Duodenal mucosa (tissue), 2 donors: Measurements from ENCODE around the gene U2SURP.

Source experiments
- H3K27ac ChIP-seq: one replicate; pipeline ENCODE4 v1.7.0; 2013; ENCODE audit warnings: low read depth, low read length
- H3K27me3 ChIP-seq, 2 donors: one replicate each; pipeline ENCODE4 v1.7.0; 2013; ENCODE audit warnings: low read length in 2 of 2, control low read depth in 1 of 2; ENCODE audit not compliant: insufficient read depth in 2 of 2, control insufficient read depth in 1 of 2
- H3K36me3 ChIP-seq, 2 donors: one replicate each; pipeline ENCODE4 v1.7.0; 2013; ENCODE audit warnings: low read length in 2 of 2, control low read depth in 1 of 2; ENCODE audit not compliant: insufficient read depth in 2 of 2, control insufficient read depth in 1 of 2
- H3K4me1 ChIP-seq, 2 donors: one replicate each; pipeline ENCODE4 v1.7.0; 2013; ENCODE audit warnings: low read length in 2 of 2, control low read depth in 1 of 2; ENCODE audit not compliant: insufficient read depth in 2 of 2, control insufficient read depth in 1 of 2
- H3K4me3 ChIP-seq, 2 donors: one replicate each; pipeline ENCODE4 v1.7.0; 2013; ENCODE audit warnings: low read length in 2 of 2, low read depth in 1 of 2
- H3K9ac ChIP-seq, 2 donors: one replicate each; pipeline ENCODE4 v1.7.0; 2013; ENCODE audit warnings: low read length in 2 of 2, low read depth in 1 of 2
- H3K9me3 ChIP-seq, 2 donors: one replicate each; pipeline ENCODE4 v1.7.0; 2013; ENCODE audit warnings: low read length in 2 of 2, control low read depth in 1 of 2; ENCODE audit not compliant: control insufficient read depth in 1 of 2

Gene U2SURP

GRCh38 chr3:143080196-143080595 is 78.8 kb downstream of the U2SURP start:
- Histone ChIP-seq H3K27ac (no peak overlapping the region), H3K9me3 (no peaks in the 10 kb centered on the region)

GRCh38 chr3:143081365-143081764 is 80.0 kb downstream of the U2SURP start:
- H3K4me1 ChIP-seq = no peaks in the 10 kb centered on the region
- no peaks in the 10 kb centered on the region for H3K9me3 ChIP-seq
- no peak overlapping the region for H3K27ac ChIP-seq
- no peaks in the 10 kb centered on the region for H3K36me3 ChIP-seq
- no peaks in the 10 kb centered on the region for H3K27me3 ChIP-seq
- no peak overlapping the region for H3K9ac ChIP-seq
- H3K4me3 ChIP-seq = no peak overlapping the region

More at GRCh38 chr3:143080196-143080595, 78.8 kb downstream of the U2SURP start:
- Histone ChIP-seq H3K36me3 (no peaks in the 10 kb centered on the region), H3K9ac (no peak overlapping the region), H3K27me3 (no peaks in the 10 kb centered on the region), H3K4me3 (no peak overlapping the region), H3K4me1 (no peaks in the 10 kb centered on the region)

- Histone ChIP-seq H3K9ac (no peak overlapping the region), H3K27me3 (no peaks in the 10 kb centered on the region), H3K4me1 (no peaks in the 10 kb centered on the region), H3K9me3 (no peaks in the 10 kb centered on the region), H3K36me3 (no peaks in the 10 kb centered on the region), H3K27ac (no peak overlapping the region), H3K4me3 (no peak overlapping the region)
Observed at GRCh38 chr3:143081844-143082778, 80.7 kb downstream of the U2SURP start.

GRCh38 chr3:143083781-143084180 is 82.4 kb downstream of the U2SURP start:
- Histone ChIP-seq H3K36me3 (no peaks in the 10 kb centered on the region), H3K27me3 (no peaks in the 10 kb centered on the region), H3K4me1 (no peaks in the 10 kb centered on the region), H3K27ac (no peak overlapping the region), H3K9me3 (no peaks in the 10 kb centered on the region), H3K9ac (no peak overlapping the region), H3K4me3 (no peak overlapping the region)

- no peaks in the 10 kb centered on the region for H3K4me1 ChIP-seq
- H3K9ac ChIP-seq = no peak overlapping the region
- H3K9me3 ChIP-seq = no peaks in the 10 kb centered on the region
- H3K36me3 ChIP-seq = no peaks in the 10 kb centered on the region
- H3K4me3 ChIP-seq = no peak overlapping the region
- no peaks in the 10 kb centered on the region for H3K27me3 ChIP-seq
- no peak overlapping the region for H3K27ac ChIP-seq
Observed at GRCh38 chr3:143084856-143085731, 83.7 kb downstream of the U2SURP start.

GRCh38 chr3:143088835-143089234 is 87.5 kb downstream of the U2SURP start:
- Histone ChIP-seq H3K4me1 (no peaks in the 10 kb centered on the region), H3K4me3 (no peak overlapping the region), H3K27me3 (no peaks in the 10 kb centered on the region), H3K27ac (no peak overlapping the region), H3K9me3 (no peaks in the 10 kb centered on the region), H3K36me3 (no peaks in the 10 kb centered on the region), H3K9ac (no peak overlapping the region)

- Histone ChIP-seq H3K36me3 (no peaks in the 10 kb centered on the region), H3K27me3 (no peaks in the 10 kb centered on the region), H3K4me1 (no peaks in the 10 kb centered on the region), H3K9me3 (no peaks in the 10 kb centered on the region), H3K9ac (no peak overlapping the region), H3K4me3 (no peak overlapping the region), H3K27ac (no peak overlapping the region)
Observed at GRCh38 chr3:143089965-143090364, 88.6 kb downstream of the U2SURP start.

GRCh38 chr3:143090486-143090885 is 89.1 kb downstream of the U2SURP start:
- Histone ChIP-seq H3K4me3 (no peak overlapping the region), H3K9ac (no peak overlapping the region), H3K27me3 (no peaks in the 10 kb centered on the region), H3K9me3 (no peaks in the 10 kb centered on the region), H3K36me3 (no peaks in the 10 kb centered on the region), H3K27ac (no peak overlapping the region), H3K4me1 (no peaks in the 10 kb centered on the region)

- Histone ChIP-seq H3K9ac (no peak overlapping the region), H3K36me3 (no peaks in the 10 kb centered on the region), H3K4me3 (no peak overlapping the region), H3K4me1 (no peaks in the 10 kb centered on the region), H3K27me3 (no peaks in the 10 kb centered on the region), H3K9me3 (no peaks in the 10 kb centered on the region), H3K27ac (no peak overlapping the region)
Observed at GRCh38 chr3:143090976-143091837, 89.8 kb downstream of the U2SURP start.
